Endothelial cell of umbilical vein (primary cell): ENCODE results near the gene C1orf53. TPM values are rescaled to one million over a fixed set of nuclear protein-coding genes. Genes with fewer than 3 reads are reported as not detected.
"Not testable (repeated sequence)": the region's sequence is repeated elsewhere in the genome, so short reads cannot be mapped to it uniquely, and the experiment has no call there.

Experiments
- BruUV-seq: library from RNA; stranded (reverse); fragments of 400-500 nt; replicated peaks from 2 replicates; lab custom pipeline; 2021; lab: Mats Ljungman, UMichigan
- CTCF ChIA-PET: fragments of 300-600, 350-600 bp; sonication (Branson Sonifier 250); formaldehyde crosslinking; loops from one replicate; lab custom pipeline; 2021; ENCODE audit warnings: antibody characterized with exemption, inconsistent platforms; lab: Charles Lee
- POLR2A ChIA-PET: fragments of 300-600, 350-600 bp; sonication (Branson Sonifier 250); formaldehyde crosslinking; loops from one replicate; lab custom pipeline; 2021; ENCODE audit warnings: antibody characterized with exemption, inconsistent platforms; lab: Charles Lee
- DNase-seq: peaks from one replicate; pipeline ENCODE4 v3.0.0-alpha.2; 2011; ENCODE audit warnings: low read depth, low spot score
- FAIRE-seq: peaks from 2 replicates; lab custom pipeline; 2011; peaks lifted over from hg19 to GRCh38; lab: Jason Lieb, UNC
- H2AFZ ChIP-seq: 2 replicates; pipeline ENCODE4 v1.6.0; 2012; ENCODE audit warnings: low read depth, low read length, control low read depth, inconsistent platforms
- H3K27ac ChIP-seq: 2 replicates; pipeline ENCODE4 v1.5.1; 2011; ENCODE audit warnings: low read depth, mild to moderate bottlenecking, control low read depth, low read length, moderate library complexity; ENCODE audit not compliant: insufficient read depth
- H3K27me3 ChIP-seq, 2 experiments: 2 replicates each; pipeline versions ENCODE4 v1.6.0 to v1.6.1; 2011; ENCODE audit warnings: low read length in 2 of 2, mixed read lengths in 1 of 2; ENCODE audit not compliant: control insufficient read depth in 2 of 2, insufficient read depth in 2 of 2
- H3K36me3 ChIP-seq, 2 experiments: 2 replicates in 1 of 2; 3 replicates in 1 of 2; pipeline ENCODE4 v1.5.1; 2011; ENCODE audit warnings: low read length in 2 of 2, mild to moderate bottlenecking in 1 of 2, moderate library complexity in 1 of 2; ENCODE audit not compliant: control insufficient read depth in 2 of 2, insufficient read depth in 2 of 2; ENCODE audit errors: extremely low read depth in 1 of 2
- H3K4me1 ChIP-seq: 3 replicates; pipeline ENCODE4 v1.5.1; 2011; ENCODE audit warnings: mild to moderate bottlenecking, low read length; ENCODE audit not compliant: control insufficient read depth, insufficient read depth; ENCODE audit errors: extremely low read depth
- H3K4me2 ChIP-seq: 2 replicates; pipeline ENCODE4 v1.6.1; 2011; ENCODE audit warnings: low read length, control low read depth, mixed read lengths; ENCODE audit not compliant: insufficient read depth
- H3K4me3 ChIP-seq, 3 experiments: fragments of 200-600 bp in 1 of 3; sonication (generic), shearing (Covaris generic) in 1 of 3; replicated peaks in 1 of 3; 2 replicates each; pipeline ENCODE4 v1.5.1; 2011 to 2016; ENCODE audit warnings: control low read depth in 3 of 3, low read length in 3 of 3, mild to moderate bottlenecking in 2 of 3, inconsistent platforms in 1 of 3, low read depth in 1 of 3, moderate library complexity in 1 of 3; ENCODE audit not compliant: insufficient read depth in 1 of 3
- H3K79me2 ChIP-seq: 2 replicates; pipeline ENCODE4 v1.6.0; 2012; ENCODE audit warnings: low read length, inconsistent platforms; ENCODE audit not compliant: control insufficient read depth, insufficient read depth
- H3K9ac ChIP-seq: replicated peaks from 2 replicates; pipeline ENCODE3; 2011; ENCODE audit warnings: low read length, control low read depth; ENCODE audit not compliant: insufficient read depth; ENCODE audit errors: extremely low read depth
- H3K9me1 ChIP-seq: replicated peaks from 3 replicates; pipeline ENCODE4 v1.6.0; 2011; ENCODE audit warnings: mild to moderate bottlenecking, low read length; ENCODE audit not compliant: control insufficient read depth, insufficient read depth; ENCODE audit errors: extremely low read depth
- H3K9me3 ChIP-seq: replicated peaks from 2 replicates; pipeline ENCODE4 v1.5.1; 2012; ENCODE audit warnings: low read length, inconsistent platforms; ENCODE audit not compliant: control insufficient read depth, insufficient read depth
- H4K20me1 ChIP-seq: replicated peaks from 2 replicates; pipeline ENCODE3; 2011; ENCODE audit warnings: mild to moderate bottlenecking, low read length; ENCODE audit not compliant: control insufficient read depth, insufficient read depth; ENCODE audit errors: extremely low read depth
- EZH2 ChIP-seq: IDR thresholded peaks from 2 replicates; pipeline ENCODE4 v1.6.1; 2012; ENCODE audit warnings: borderline replicate concordance, low read depth, mild to moderate bottlenecking, moderate library complexity, low read length, inconsistent platforms; ENCODE audit not compliant: severe bottlenecking
- GATA2 ChIP-seq: IDR thresholded peaks from 2 replicates; pipeline ENCODE4 v1.7.0; 2011; ENCODE audit warnings: low read depth, mild to moderate bottlenecking, moderate library complexity, mixed read lengths, low read length; ENCODE audit not compliant: insufficient read length, insufficient read depth
- JUN ChIP-seq: IDR thresholded peaks from 2 replicates; pipeline ENCODE4 v1.6.1; 2011; ENCODE audit warnings: borderline replicate concordance, low read depth; ENCODE audit not compliant: insufficient read length, insufficient read depth
- MYC ChIP-seq: IDR thresholded peaks from one replicate; pipeline ENCODE4 v1.6.1; 2011; ENCODE audit warnings: mild to moderate bottlenecking, low read depth, low read length
- POLR2A ChIP-seq: IDR thresholded peaks from 2 replicates; pipeline ENCODE4 v1.6.1; 2012; ENCODE audit warnings: low read depth, mild to moderate bottlenecking, control low read depth, low read length
- POLR2AphosphoS5 ChIP-seq: IDR thresholded peaks from 2 replicates; pipeline ENCODE4 v1.6.1; 2012; ENCODE audit warnings: low read depth, mild to moderate bottlenecking, control low read depth, low read length, moderate library complexity; ENCODE audit not compliant: insufficient read depth
- dilution Hi-C: fragments of 300-500 bp; cut with MboI; formaldehyde crosslinking; loops from one replicate; pipeline ENCODE4 v1.15.0; 2019; ENCODE audit warnings: low sequenced_read_pairs; ENCODE audit not compliant: extremely low pct_ligation_motif_present
- intact Hi-C: fragments of 100-400 bp; cut with micrococcal nuclease; formaldehyde crosslinking; loops from one replicate; pipeline ENCODE4 v1.10.0; 2022
- polyA plus RNA-seq, 4 experiments: library from polyadenylated mRNA; depleted of rRNA in 3 of 4; stranded (reverse) in 3 of 4; unstranded in 1 of 4; fragments of >200 nt; gene quantifications; 2 replicates each; pipeline versions ENCODE4 v1.2.1 to v1.2.3, GENCODE V29; 2011 to 2012; ENCODE audit warnings: missing spikeins in 1 of 4
- total RNA-seq: library from RNA; stranded (reverse); gene quantifications from 2 replicates; pipeline ENCODE4 v1.2.3, GENCODE V29; 2021
- TF ChIP-seq, protein P1 (sequence below), 2 donors: IDR thresholded peaks; 1 replicate in 1 of 2; 2 replicates in 1 of 2; pipeline ENCODE4 v1.5.1; 2011; ENCODE audit warnings: low read length in 2 of 2, mild to moderate bottlenecking in 2 of 2, moderate library complexity in 2 of 2, control low read depth in 1 of 2, inconsistent platforms in 1 of 2, low read depth in 1 of 2; ENCODE audit not compliant: insufficient read depth in 1 of 2; ENCODE audit errors: extremely low read depth in 1 of 2
- TF ChIP-seq, protein P2 (sequence below): IDR thresholded peaks from 2 replicates; pipeline ENCODE4 v1.6.1; 2011; ENCODE audit not compliant: insufficient read depth, insufficient read length

Gene C1orf53
- total and polyA plus RNA-seq, 2 donors (not counting 3 experiments of a cell fraction or from before 2014, with no cell fraction given) = 3.5 to 6.5 TPM

DNA sequence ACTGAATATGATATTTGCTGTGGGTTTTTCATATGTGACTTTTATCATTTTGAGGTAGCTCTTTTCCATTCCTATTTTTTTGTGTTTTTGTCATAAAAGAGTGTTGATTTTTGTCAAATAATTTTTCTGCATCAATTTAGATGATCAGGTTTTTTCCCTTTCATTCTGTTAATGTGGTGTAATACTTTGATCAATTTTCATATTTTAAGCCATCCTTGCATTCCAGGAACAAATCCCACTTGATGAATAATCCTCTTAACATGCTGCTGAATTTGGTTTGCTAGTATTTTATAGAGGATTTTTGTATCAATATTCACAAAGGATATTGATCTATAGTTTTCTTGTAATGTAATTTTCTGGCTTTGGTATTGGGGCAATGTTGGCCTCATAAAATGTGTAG lies 25.5 kb upstream of the C1orf53 start:
- no peak overlapping the region for H3K4me2 ChIP-seq
- dilution Hi-C loops (no loop called here), intact Hi-C loops (no loop called here)
- no TSS peak for BruUV-seq
- no peak for FAIRE-seq
- H3K27ac ChIP-seq = no peak overlapping the region
- no peak overlapping the region for H2AFZ ChIP-seq
- no peak for TF ChIP-seq POLR2AphosphoS5
- TF ChIP-seq JUN = no peak
- no peak for TF ChIP-seq MYC
- TF ChIP-seq GATA2 = no peak
- TF ChIP-seq POLR2A = no peak
- no peak for TF ChIP-seq EZH2
- TF ChIP-seq, protein P1, sequence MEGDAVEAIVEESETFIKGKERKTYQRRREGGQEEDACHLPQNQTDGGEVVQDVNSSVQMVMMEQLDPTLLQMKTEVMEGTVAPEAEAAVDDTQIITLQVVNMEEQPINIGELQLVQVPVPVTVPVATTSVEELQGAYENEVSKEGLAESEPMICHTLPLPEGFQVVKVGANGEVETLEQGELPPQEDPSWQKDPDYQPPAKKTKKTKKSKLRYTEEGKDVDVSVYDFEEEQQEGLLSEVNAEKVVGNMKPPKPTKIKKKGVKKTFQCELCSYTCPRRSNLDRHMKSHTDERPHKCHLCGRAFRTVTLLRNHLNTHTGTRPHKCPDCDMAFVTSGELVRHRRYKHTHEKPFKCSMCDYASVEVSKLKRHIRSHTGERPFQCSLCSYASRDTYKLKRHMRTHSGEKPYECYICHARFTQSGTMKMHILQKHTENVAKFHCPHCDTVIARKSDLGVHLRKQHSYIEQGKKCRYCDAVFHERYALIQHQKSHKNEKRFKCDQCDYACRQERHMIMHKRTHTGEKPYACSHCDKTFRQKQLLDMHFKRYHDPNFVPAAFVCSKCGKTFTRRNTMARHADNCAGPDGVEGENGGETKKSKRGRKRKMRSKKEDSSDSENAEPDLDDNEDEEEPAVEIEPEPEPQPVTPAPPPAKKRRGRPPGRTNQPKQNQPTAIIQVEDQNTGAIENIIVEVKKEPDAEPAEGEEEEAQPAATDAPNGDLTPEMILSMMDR (IDR thresholded peaks at IDR 0.05; ENCODE audit: extremely low read depth in 1 of 2, insufficient read depth in 1 of 2, low read depth in 1 of 2, low read length in 2 of 2) = no peak
- TF ChIP-seq, protein P2, sequence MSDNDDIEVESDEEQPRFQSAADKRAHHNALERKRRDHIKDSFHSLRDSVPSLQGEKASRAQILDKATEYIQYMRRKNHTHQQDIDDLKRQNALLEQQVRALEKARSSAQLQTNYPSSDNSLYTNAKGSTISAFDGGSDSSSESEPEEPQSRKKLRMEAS = no peak
- CTCF ChIA-PET = no interaction called here
- POLR2A ChIA-PET = no interaction called here
- H3K4me1 ChIP-seq = no peaks in the 10 kb centered on the region
- no peaks in the 10 kb centered on the region for H3K9me3 ChIP-seq
- no peaks in the 10 kb centered on the region for H3K9me1 ChIP-seq
- no peak overlapping the region for H3K4me3 ChIP-seq
- H4K20me1 ChIP-seq = no peaks in the 10 kb centered on the region
- H3K9ac ChIP-seq = no peak overlapping the region
- H3K79me2 ChIP-seq = no peaks in the 10 kb centered on the region
- no peaks in the 10 kb centered on the region for H3K36me3 ChIP-seq
- H3K27me3 ChIP-seq = no peaks in the 10 kb centered on the region
- no peak for DNase-seq

DNA sequence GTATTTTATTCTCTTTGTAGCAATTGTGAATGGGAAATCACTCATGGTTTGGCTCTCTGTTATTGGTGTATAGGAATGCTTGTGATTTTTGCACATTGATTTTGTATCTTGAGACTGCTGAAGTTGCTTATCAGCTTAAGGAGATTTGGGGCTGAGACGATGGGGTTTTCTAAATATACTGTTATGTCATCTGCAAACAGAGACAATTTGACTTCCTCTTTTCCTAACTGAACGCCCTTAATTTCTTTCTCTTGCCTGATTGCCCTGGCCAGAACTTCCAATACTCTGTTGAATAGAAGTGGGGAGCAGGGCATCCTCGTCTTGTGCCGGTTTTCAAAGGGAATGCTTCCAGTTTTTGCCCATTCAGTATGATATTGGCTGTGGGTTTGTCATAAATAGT lies 22.0 kb upstream of the C1orf53 start:
- intact Hi-C loops, FAIRE-seq, CTCF ChIA-PET, H4K20me1 ChIP-seq, H3K27me3 ChIP-seq, H2AFZ ChIP-seq, H3K79me2 ChIP-seq, dilution Hi-C loops, H3K4me3 ChIP-seq, H3K4me1 ChIP-seq, H3K9me3 ChIP-seq, H3K4me2 ChIP-seq, DNase-seq, H3K9me1 ChIP-seq, POLR2A ChIA-PET, BruUV-seq, H3K27ac ChIP-seq, H3K36me3 ChIP-seq, H3K9ac ChIP-seq: not testable (repeated sequence)

DNA sequence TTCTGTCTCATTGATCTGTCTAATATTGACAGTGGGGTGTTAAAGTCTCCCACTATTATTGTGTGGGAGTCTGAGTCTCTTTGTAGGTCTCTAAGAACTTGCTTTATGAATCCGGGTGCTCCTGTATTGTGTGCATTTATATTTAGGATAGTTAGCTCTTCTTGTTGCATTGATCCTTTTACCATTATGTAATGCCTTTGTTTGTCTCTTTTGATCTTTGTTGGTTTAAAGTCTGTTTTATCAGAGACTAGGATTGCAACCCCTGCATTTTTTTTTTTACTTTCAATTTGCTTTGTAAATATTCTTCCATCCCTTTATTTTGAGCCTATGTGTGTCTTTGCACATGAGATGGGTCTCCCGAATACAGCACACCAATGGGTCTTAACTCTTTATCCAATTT lies 20.2 kb upstream of the C1orf53 start:
- H3K27ac ChIP-seq, BruUV-seq, H3K9me1 ChIP-seq, DNase-seq, H4K20me1 ChIP-seq, H3K4me2 ChIP-seq, CTCF ChIA-PET, POLR2A ChIA-PET, dilution Hi-C loops, H3K4me3 ChIP-seq, H3K9me3 ChIP-seq, intact Hi-C loops, H3K36me3 ChIP-seq, FAIRE-seq, H3K4me1 ChIP-seq, H2AFZ ChIP-seq, H3K79me2 ChIP-seq, H3K27me3 ChIP-seq, H3K9ac ChIP-seq: not testable (repeated sequence)
